ENCODE measurements around the gene AKAP17A. TPM values are rescaled to one million over a fixed set of nuclear protein-coding genes. Genes with fewer than 3 reads are reported as not detected.

The AKAP17A gene
- polyA plus RNA-seq, 3 donors: 8.9 to 118 (median 13.6) TPM

GRCh38 chrX:1576201-1576992, 15.0 kb upstream of the AKAP17A start:
- Mint-ChIP-seq H3K9me3 (no peaks in the 10 kb centered on the region), H3K36me3 (no peaks in the 10 kb centered on the region), H3K4me1 (peaks cover under 1% of the 10 kb centered on the region), H3K27ac (no peak overlapping the region), H3K4me3 (no peak overlapping the region), H3K27me3 (ENCODE audit: low read depth in 3 of 3) (peaks cover 0 to 3% (median 0%) of the 10 kb centered on the region in 3 donors)
- Histone ChIP-seq H3K4me2 (replicated peaks; ENCODE audit: extremely low read depth, low read length, poor library complexity, severe bottlenecking) (no peak overlapping the region), H3K27ac (ENCODE audit: low read depth in 1 of 2, low read length in 2 of 2) (no peak overlapping the region), H2AFZ (ENCODE audit: insufficient read depth, low read depth, low read length, poor library complexity, severe bottlenecking) (no peak overlapping the region), H3K36me3 (replicated peaks in 1 of 2; ENCODE audit: control insufficient read depth in 1 of 2, insufficient read depth in 2 of 2, low read length in 2 of 2) (no peaks in the 10 kb centered on the region), H3K27me3 (ENCODE audit: control insufficient read depth in 2 of 2, insufficient read depth in 2 of 2, low read length in 2 of 2) (no peaks in the 10 kb centered on the region), H3K9me3 (replicated peaks in 1 of 2; ENCODE audit: control insufficient read depth in 1 of 2, insufficient read depth in 1 of 2, low read length in 2 of 2) (no peaks in the 10 kb centered on the region), H3K4me1 (ENCODE audit: control insufficient read depth in 1 of 2, insufficient read depth in 2 of 2, low read length in 2 of 2) (peaks cover 0 to under 1% of the 10 kb centered on the region in 2 donors), H4K20me1 (ENCODE audit: insufficient read depth, low read length) (no peaks in the 10 kb centered on the region), H3K4me3 (replicated peaks in 1 of 3; ENCODE audit: low read depth in 2 of 3, low read length in 3 of 3) (no peak overlapping the region), H3K9ac (ENCODE audit: insufficient read depth, low read length, poor library complexity, severe bottlenecking) (no peak overlapping the region), H3K79me2 (ENCODE audit: insufficient read depth, low read length) (no peaks in the 10 kb centered on the region)
- TF ChIP-seq, protein P1, sequence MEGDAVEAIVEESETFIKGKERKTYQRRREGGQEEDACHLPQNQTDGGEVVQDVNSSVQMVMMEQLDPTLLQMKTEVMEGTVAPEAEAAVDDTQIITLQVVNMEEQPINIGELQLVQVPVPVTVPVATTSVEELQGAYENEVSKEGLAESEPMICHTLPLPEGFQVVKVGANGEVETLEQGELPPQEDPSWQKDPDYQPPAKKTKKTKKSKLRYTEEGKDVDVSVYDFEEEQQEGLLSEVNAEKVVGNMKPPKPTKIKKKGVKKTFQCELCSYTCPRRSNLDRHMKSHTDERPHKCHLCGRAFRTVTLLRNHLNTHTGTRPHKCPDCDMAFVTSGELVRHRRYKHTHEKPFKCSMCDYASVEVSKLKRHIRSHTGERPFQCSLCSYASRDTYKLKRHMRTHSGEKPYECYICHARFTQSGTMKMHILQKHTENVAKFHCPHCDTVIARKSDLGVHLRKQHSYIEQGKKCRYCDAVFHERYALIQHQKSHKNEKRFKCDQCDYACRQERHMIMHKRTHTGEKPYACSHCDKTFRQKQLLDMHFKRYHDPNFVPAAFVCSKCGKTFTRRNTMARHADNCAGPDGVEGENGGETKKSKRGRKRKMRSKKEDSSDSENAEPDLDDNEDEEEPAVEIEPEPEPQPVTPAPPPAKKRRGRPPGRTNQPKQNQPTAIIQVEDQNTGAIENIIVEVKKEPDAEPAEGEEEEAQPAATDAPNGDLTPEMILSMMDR (IDR thresholded peaks at IDR 0.05): no peak
- DNase-seq: no peak
- intact Hi-C loops (cut with micrococcal nuclease): loop anchor here in 1 of 2 donors (5.0 kb wide), 1 partner anchor 49 kb away; no protein-coding TSS in a partner anchor
- WGBS (ENCODE audit: insufficient coverage): 46% methylated on average over 2 of the region's 6 CpGs

DNA sequence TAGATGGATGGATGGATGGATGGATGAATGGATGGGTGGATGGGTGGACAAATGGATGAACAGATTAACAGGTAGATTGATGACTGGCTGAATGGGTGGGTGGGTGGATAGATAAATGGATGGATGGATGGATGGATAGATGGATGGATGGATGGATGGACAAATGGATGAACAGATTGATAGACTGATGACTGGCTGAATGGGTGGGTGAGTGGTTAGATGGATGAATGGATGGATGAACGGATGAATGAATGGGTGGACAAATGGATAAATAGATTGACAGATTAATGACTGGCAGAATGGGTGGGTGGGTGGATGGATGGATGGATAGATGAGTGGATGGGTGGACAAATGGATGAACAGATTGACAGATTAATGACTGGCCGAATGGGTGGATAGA, 13.6 kb upstream of the AKAP17A start:
- no peak overlapping the region for H3K27ac Mint-ChIP-seq
- H3K4me1 Mint-ChIP-seq: peaks cover 2% of the 10 kb centered on the region
- intact Hi-C loops (cut with micrococcal nuclease): loop anchor here in 1 of 2 donors (5.0 kb wide), 1 partner anchor 51 kb away; no protein-coding TSS in a partner anchor
- Histone ChIP-seq H3K4me2 (replicated peaks; ENCODE audit: extremely low read depth, low read length, poor library complexity, severe bottlenecking) (no peak overlapping the region), H3K9me3 (replicated peaks in 1 of 2; ENCODE audit: control insufficient read depth in 1 of 2, insufficient read depth in 1 of 2, low read length in 2 of 2) (no peaks in the 10 kb centered on the region), H3K4me1 (ENCODE audit: control insufficient read depth in 1 of 2, insufficient read depth in 2 of 2, low read length in 2 of 2) (no peaks in the 10 kb centered on the region), H3K27me3 (ENCODE audit: control insufficient read depth in 2 of 2, insufficient read depth in 2 of 2, low read length in 2 of 2) (no peaks in the 10 kb centered on the region), H3K36me3 (replicated peaks in 1 of 2; ENCODE audit: control insufficient read depth in 1 of 2, insufficient read depth in 2 of 2, low read length in 2 of 2) (no peaks in the 10 kb centered on the region), H3K9ac (ENCODE audit: insufficient read depth, low read length, poor library complexity, severe bottlenecking) (no peak overlapping the region), H3K4me3 (replicated peaks in 1 of 3; ENCODE audit: low read depth in 2 of 3, low read length in 3 of 3) (no peak overlapping the region), H2AFZ (ENCODE audit: insufficient read depth, low read depth, low read length, poor library complexity, severe bottlenecking) (no peak overlapping the region), H3K27ac (ENCODE audit: low read depth in 1 of 2, low read length in 2 of 2) (no peak overlapping the region), H4K20me1 (ENCODE audit: insufficient read depth, low read length) (no peaks in the 10 kb centered on the region), H3K79me2 (ENCODE audit: insufficient read depth, low read length) (no peaks in the 10 kb centered on the region)
- H3K36me3 Mint-ChIP-seq: no peaks in the 10 kb centered on the region
- no peak for DNase-seq
- no peak overlapping the region for H3K4me3 Mint-ChIP-seq
- H3K27me3 Mint-ChIP-seq (ENCODE audit: low read depth in 3 of 3): no peaks in the 10 kb centered on the region
- WGBS (ENCODE audit: insufficient coverage): 92% methylated on average over 1 of the region's 2 CpGs
- TF ChIP-seq, protein P1 (IDR thresholded peaks at IDR 0.05): no peak
- no peaks in the 10 kb centered on the region for H3K9me3 Mint-ChIP-seq

Measured in CD14-positive monocyte (primary cell).